ENCODE measurements around the gene DEDD2. TPM values are rescaled to one million over a fixed set of nuclear protein-coding genes. Genes with fewer than 3 reads are reported as not detected.

DEDD2 gene
- total RNA-seq, 1 experiment from 2014 or later, result 32.7 TPM

- BruUV-seq (replicated peaks), result no TSS peak
- H3K27me3 ChIP-seq (ENCODE audit: insufficient read depth, low read length), result peaks cover 37% of the 10 kb centered on the region
- H2AFZ ChIP-seq (ENCODE audit: low read depth, low read length, poor library complexity, severe bottlenecking), result no peak overlapping the region
- H3K4me1 ChIP-seq (ENCODE audit: control insufficient read depth in 1 of 2, insufficient read depth in 2 of 2, low read length in 2 of 2), result peaks cover 0 to 4% of the 10 kb centered on the region in 2 experiments; a peak in 2 of 4 replicates
- no peak overlapping the region for H3K4me3 ChIP-seq (replicated peaks in 1 of 2; ENCODE audit: low read depth in 1 of 2, low read length in 2 of 2)
- ChIA-PET CTCF (no interaction called here), RAD21 (ENCODE audit: low non-redundant PET in 1 of 2, low total read pairs in 2 of 2, uncharacterized antibody in 2 of 2, unreplicated experiment in 2 of 2) (no interaction called here), POLR2A (no interaction called here)
- DNase-seq (ENCODE audit: low read depth, low spot score), result no peak
- H3K9ac ChIP-seq (ENCODE audit: low read length), result no peak overlapping the region
- H3K27ac ChIP-seq (ENCODE audit: low read depth, low read length), result no peak overlapping the region
- no peaks in the 10 kb centered on the region for H3K36me3 ChIP-seq (ENCODE audit: control insufficient read depth in 1 of 2, insufficient read depth in 2 of 2, low read length in 2 of 2)
- no peak for TF ChIP-seq TCF7L2 (IDR thresholded peaks at IDR 0.05; ENCODE audit: borderline replicate concordance, extremely low read depth, insufficient read depth, insufficient read length)
- TF ChIP-seq SIN3A (IDR thresholded peaks at IDR 0.05; ENCODE audit: low read depth), result no peak
- no peak for TF ChIP-seq EZH2phosphoT487 (IDR thresholded peaks at IDR 0.05; ENCODE audit: borderline replicate concordance)
- TF ChIP-seq SRF (IDR thresholded peaks at IDR 0.05; ENCODE audit: low read depth), result no peak
- TF ChIP-seq YY1 (IDR thresholded peaks at IDR 0.05; ENCODE audit: extremely low read depth, insufficient replicate concordance, low read depth, low read length), result no peak
- no peak for TF ChIP-seq ATF3 (IDR thresholded peaks at IDR 0.05)
- no peak for TF ChIP-seq CBX3 (IDR thresholded peaks at IDR 0.05; ENCODE audit: low read depth)
- no peak for TF ChIP-seq SP1 (IDR thresholded peaks at IDR 0.05; ENCODE audit: low read depth)
- TF ChIP-seq POLR2A (IDR thresholded peaks at IDR 0.05; ENCODE audit: borderline replicate concordance, extremely low read depth, insufficient read depth, insufficient read length), result no peak
- TF ChIP-seq ZBTB33 (IDR thresholded peaks at IDR 0.05; ENCODE audit: extremely low read depth, insufficient replicate concordance, low read length), result no peak
- TF ChIP-seq RAD21 (IDR thresholded peaks at IDR 0.05; ENCODE audit: low read depth), result no peak
- TF ChIP-seq EGR1 (IDR thresholded peaks at IDR 0.05; ENCODE audit: low read depth), result no peak
- no peaks in the 10 kb centered on the region for H3K9me2 ChIP-seq (ENCODE audit: insufficient read depth)
- no peak for ATAC-seq
- H3K79me2 ChIP-seq (ENCODE audit: insufficient read depth, low read length), result no peaks in the 10 kb centered on the region
- no peaks in the 10 kb centered on the region for H4K20me1 ChIP-seq (ENCODE audit: insufficient read depth)
- no peak overlapping the region for H3K4me2 ChIP-seq (ENCODE audit: low read length)
- intact Hi-C loops (cut with micrococcal nuclease), result no loop called here
- no peaks in the 10 kb centered on the region for H3K9me3 ChIP-seq (ENCODE audit: control insufficient read depth in 1 of 2, insufficient read depth in 1 of 2, low read depth in 1 of 2, low read length in 2 of 2)
Measured at GRCh38 chr19:42173695-42174094, 43.8 kb downstream of the DEDD2 start.
